Thoracic aorta (tissue), 2 donors: ENCODE measurements around the gene SLC35F3. TPM values are rescaled to one million over a fixed set of nuclear protein-coding genes. Genes with fewer than 3 reads are reported as not detected.
"Not testable (repeated sequence)": the region's sequence is repeated elsewhere in the genome, so short reads cannot be mapped to it uniquely, and the experiment has no call there.

Experiments used
- ATAC-seq: fragments of 150-250 bp; one replicate; pipeline ENCODE4 v1.8.0; 2017; ENCODE audit warnings: low read depth; ENCODE audit not compliant: insufficient number of reproducible peaks, low FRiP score
- DNase-seq: peaks from one replicate; pipeline ENCODE4 v3.0.0-alpha.2; 2020; ENCODE audit warnings: low spot score
- H3K27ac ChIP-seq, 2 donors: fragments of 200-600 bp; sonication (generic); 1 replicate in 1 of 2; 2 replicates in 1 of 2; pipeline ENCODE4 v1.5.1; 2016; ENCODE audit warnings: mild to moderate bottlenecking in 2 of 2, moderate library complexity in 2 of 2
- H3K27me3 ChIP-seq: fragments of 200-600 bp; sonication (generic); replicated peaks from 2 replicates; pipeline ENCODE4 v1.6.0; 2016; ENCODE audit warnings: mild to moderate bottlenecking; ENCODE audit not compliant: insufficient read depth
- H3K36me3 ChIP-seq: fragments of 200-600 bp; sonication (generic); one replicate; pipeline ENCODE4 v1.5.1; 2016
- H3K4me1 ChIP-seq, 2 donors: fragments of 200-600 bp; sonication (generic); 1 replicate in 1 of 2; 2 replicates in 1 of 2; pipeline versions ENCODE4 v1.5.1 to v1.6.0; 2016; ENCODE audit warnings: low read depth in 2 of 2, mild to moderate bottlenecking in 1 of 2; ENCODE audit not compliant: control insufficient read depth in 1 of 2
- H3K4me3 ChIP-seq: fragments of 200-600 bp; sonication (generic); 2 replicates; pipeline ENCODE4 v1.5.1; 2016; ENCODE audit warnings: mild to moderate bottlenecking
- H3K9me3 ChIP-seq: fragments of 200-600 bp; sonication (generic); 2 replicates; pipeline ENCODE4 v1.5.1; 2016
- total RNA-seq, 2 donors: library from RNA; depleted of rRNA; stranded (reverse); fragments of >200 nt; gene quantifications; one replicate each; pipeline versions ENCODE4 v1.1.0 to v1.2.3, GENCODE V29; 2016
- TF ChIP-seq, protein P1 (sequence below): fragments of 200-600 bp; sonication (generic); IDR thresholded peaks from one replicate; pipeline ENCODE4 v1.5.1; 2019; ENCODE audit warnings: antibody characterized with exemption

Gene SLC35F3
- total RNA-seq, 2 donors from 2014 or later: not detected

- Histone ChIP-seq H3K27me3 (no peaks in the 10 kb centered on the region), H3K4me3 (no peak overlapping the region), H3K4me1 (no peaks in the 10 kb centered on the region), H3K9me3 (peaks cover 3% of the 10 kb centered on the region), H3K36me3 (no peaks in the 10 kb centered on the region), H3K27ac (no peak overlapping the region)
- DNase-seq (no peak), ATAC-seq (no peak)
- TF ChIP-seq, protein P1, sequence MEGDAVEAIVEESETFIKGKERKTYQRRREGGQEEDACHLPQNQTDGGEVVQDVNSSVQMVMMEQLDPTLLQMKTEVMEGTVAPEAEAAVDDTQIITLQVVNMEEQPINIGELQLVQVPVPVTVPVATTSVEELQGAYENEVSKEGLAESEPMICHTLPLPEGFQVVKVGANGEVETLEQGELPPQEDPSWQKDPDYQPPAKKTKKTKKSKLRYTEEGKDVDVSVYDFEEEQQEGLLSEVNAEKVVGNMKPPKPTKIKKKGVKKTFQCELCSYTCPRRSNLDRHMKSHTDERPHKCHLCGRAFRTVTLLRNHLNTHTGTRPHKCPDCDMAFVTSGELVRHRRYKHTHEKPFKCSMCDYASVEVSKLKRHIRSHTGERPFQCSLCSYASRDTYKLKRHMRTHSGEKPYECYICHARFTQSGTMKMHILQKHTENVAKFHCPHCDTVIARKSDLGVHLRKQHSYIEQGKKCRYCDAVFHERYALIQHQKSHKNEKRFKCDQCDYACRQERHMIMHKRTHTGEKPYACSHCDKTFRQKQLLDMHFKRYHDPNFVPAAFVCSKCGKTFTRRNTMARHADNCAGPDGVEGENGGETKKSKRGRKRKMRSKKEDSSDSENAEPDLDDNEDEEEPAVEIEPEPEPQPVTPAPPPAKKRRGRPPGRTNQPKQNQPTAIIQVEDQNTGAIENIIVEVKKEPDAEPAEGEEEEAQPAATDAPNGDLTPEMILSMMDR: no peak
These were observed 390.6 kb downstream of the SLC35F3 start for GRCh38 chr1:234295068-234295467.

DNA sequence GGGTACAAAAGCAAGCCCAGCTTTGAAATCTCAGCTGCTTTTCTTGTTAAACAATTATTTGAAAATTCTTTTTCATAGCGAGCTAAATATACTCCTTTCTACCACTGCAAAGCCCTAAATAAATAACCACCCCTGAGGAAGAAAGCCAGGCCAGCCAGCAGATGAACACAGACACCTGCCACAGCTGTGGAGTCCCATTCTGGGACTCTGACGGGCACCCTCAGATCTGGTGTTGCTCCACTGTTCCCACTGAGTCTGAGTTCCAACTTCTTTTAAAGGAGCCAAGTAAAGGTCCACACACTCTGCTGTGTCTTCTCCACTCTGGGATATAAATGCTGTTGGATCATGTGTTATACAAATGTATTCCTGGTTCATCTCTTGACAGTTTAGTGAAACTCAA lies 391.1 kb downstream of the SLC35F3 start:
- no peak for DNase-seq
- Histone ChIP-seq H3K27me3 (no peaks in the 10 kb centered on the region), H3K9me3 (no peaks in the 10 kb centered on the region), H3K4me3 (no peak overlapping the region), H3K27ac (no peak overlapping the region), H3K36me3 (no peaks in the 10 kb centered on the region), H3K4me1 (no peaks in the 10 kb centered on the region)
- TF ChIP-seq, protein P1: no peak
- no peak for ATAC-seq

GRCh38 chr1:234296496-234296895 lies 392.0 kb downstream of the SLC35F3 start:
- TF ChIP-seq, protein P1: no peak
- Histone ChIP-seq H3K27me3 (no peaks in the 10 kb centered on the region), H3K27ac (no peak overlapping the region), H3K9me3 (no peaks in the 10 kb centered on the region), H3K4me1 (no peaks in the 10 kb centered on the region), H3K36me3 (no peaks in the 10 kb centered on the region), H3K4me3 (no peak overlapping the region)
- DNase-seq (no peak), ATAC-seq (no peak)

DNA sequence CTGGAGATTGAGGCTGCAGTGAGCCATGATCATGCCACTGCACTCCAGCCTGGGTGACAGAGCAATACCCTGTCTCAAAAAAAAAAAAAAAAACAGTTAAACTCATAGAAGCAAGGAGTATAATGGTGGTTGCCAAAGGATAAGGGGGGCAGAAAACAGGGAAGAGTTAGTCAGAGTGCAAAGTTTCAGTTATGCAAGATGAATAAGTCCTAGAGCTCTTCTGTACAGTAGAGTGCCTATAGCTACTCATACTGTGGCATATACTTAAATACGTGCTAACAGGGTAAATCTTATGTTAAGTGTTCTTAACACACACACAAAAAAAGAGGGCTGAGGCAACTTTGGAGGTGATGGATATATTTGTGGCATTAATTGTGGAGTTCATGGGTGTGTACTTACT lies 393.2 kb downstream of the SLC35F3 start:
- no peaks in the 10 kb centered on the region for H3K9me3 ChIP-seq
- TF ChIP-seq, protein P1: no peak
- no peak for ATAC-seq
- no peaks in the 10 kb centered on the region for H3K4me1 ChIP-seq
- no peak overlapping the region for H3K27ac ChIP-seq
- no peak for DNase-seq
- H3K27me3 ChIP-seq: no peaks in the 10 kb centered on the region
- H3K36me3 ChIP-seq: no peaks in the 10 kb centered on the region
- no peak overlapping the region for H3K4me3 ChIP-seq

GRCh38 chr1:234300096-234300495 lies 395.6 kb downstream of the SLC35F3 start:
- no peak overlapping the region for H3K4me3 ChIP-seq
- no peak overlapping the region for H3K27ac ChIP-seq
- no peaks in the 10 kb centered on the region for H3K27me3 ChIP-seq
- H3K36me3 ChIP-seq: no peaks in the 10 kb centered on the region
- H3K4me1 ChIP-seq: no peaks in the 10 kb centered on the region
- DNase-seq: no peak
- no peak for ATAC-seq
- TF ChIP-seq, protein P1: no peak
- no peaks in the 10 kb centered on the region for H3K9me3 ChIP-seq

GRCh38 chr1:234301663-234302062 lies 397.2 kb downstream of the SLC35F3 start:
- H3K4me3 ChIP-seq, ATAC-seq, H3K9me3 ChIP-seq, H3K27ac ChIP-seq, DNase-seq, H3K36me3 ChIP-seq, H3K27me3 ChIP-seq, H3K4me1 ChIP-seq: not testable (repeated sequence)
